HG03175 (cell line): Measurements from ENCODE around the gene IL19.

Source experiments
- ATAC-seq: cut with Tn5 transposase; IDR thresholded peaks from one replicate; pipeline ENCODE4 v1.9.1; 2021; ENCODE audit warnings: mild to moderate bottlenecking, moderate library complexity; ENCODE audit not compliant: unreplicated experiment

IL19 gene

DNA sequence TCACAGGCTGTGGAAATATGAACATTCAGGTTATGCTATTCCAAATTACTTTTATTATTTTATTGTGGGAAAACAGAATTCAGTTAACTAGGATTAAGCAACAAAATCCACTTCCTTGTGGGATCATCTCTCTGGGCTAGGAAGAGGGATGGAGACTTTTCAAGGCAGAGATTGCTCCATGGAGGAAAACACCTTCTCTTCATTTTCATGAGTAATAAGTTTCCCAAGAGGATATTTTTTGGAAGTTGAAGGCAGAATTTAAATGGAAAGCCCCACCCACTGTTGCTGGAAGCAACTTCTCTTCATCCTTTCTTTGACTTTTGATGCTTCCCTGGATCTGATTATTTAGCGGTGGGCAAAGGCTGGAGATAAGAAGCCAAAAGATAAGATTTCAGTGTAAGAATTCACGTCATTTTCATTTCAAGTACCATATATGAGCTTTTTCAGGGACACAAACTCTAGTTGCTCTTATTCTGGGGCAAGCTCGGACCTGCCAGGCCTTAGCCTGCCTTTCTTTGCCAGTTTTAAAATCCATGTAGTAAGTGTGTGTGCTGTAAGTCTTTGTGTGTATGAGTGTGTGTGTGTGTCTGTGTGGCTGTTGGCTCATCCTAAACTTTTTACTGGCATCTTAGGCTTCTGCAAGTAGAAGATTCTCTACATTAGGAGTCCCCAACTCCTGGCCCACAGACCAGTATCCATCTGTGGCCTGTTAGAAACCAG is 114.9 kb downstream of the IL19 start:
- no peak for ATAC-seq

DNA sequence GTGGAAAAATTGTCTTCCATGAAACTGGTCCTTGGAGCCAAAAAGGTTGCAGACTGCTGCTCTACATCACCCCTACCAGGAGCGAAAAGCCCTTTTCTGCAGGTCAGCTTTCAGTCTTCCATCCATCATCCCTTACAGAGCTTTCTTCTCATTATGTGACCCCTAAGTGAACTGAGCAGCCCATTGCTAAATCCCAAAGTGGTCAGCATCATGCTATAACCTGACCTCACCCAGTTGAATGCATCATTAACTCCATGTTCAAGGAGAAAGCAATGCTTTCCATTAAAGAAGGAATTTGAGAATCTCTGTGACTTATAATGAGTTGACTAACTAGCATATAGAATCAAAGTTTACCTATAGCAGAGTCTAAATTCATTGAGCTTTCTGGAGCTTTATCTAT is 116.3 kb downstream of the IL19 start:
- no peak for ATAC-seq

DNA sequence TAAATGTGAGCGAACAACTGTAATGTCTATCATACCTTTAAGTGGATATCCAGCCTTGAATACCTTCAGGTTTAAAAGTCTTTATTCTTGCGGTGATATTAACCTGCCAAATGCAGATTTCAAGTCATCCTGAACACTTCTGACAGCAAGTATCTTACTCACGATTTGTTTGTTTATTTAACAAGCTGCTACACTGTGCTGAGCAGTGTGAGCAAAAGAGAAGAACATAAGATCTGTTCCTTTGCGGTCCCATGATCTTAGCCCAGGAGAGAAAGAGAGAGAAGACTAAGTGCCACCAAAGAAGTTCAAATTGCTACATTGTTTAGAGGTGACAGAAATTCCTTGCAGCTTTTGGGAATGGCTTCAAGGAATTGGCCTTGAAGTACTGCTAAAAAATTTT is 117.1 kb downstream of the IL19 start:
- no peak for ATAC-seq

DNA sequence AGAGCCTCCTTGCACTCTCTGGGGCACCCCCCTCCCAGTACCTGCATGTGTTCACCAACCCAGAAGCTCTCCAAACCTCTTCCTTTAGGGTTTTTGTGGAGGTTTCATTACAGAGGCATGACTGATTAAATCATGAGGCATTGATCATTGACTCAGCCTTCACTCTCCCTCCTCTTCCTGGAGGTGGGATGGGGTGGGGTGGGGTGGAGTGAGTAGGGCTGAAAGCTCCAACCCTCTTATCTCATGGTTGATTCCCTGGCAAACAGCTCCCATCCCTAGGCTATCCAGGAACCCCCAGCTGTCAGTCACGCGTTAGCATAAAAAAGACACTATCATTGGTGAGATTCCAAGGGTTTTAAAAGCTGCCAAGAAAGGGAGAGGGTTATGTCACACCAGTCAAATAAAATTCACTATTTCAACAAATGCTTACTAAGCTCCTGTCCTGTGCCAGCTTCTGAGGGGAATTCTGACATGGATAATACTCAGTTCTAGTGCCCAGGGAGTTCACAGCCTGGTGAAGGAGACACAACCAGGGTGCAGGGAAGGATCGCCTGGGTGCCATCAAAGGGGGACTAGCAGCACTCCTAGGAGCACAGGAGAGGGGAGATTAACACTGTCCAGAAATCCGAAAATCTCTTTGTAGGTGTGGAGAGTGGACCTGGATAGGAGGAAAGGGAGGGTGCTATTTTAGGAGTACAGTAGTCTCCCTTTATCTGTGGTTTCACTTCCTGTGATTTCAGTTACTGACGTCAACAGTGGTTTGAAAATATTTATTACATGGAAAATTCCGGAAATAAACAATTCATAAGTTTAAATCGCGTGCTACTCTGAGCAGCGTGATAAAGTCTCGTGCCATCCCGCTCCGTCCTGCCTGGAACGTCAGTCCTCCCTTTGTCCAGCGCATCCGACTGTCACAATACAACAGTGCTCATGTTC is 119.8 kb downstream of the IL19 start:
- ATAC-seq: no peak

DNA sequence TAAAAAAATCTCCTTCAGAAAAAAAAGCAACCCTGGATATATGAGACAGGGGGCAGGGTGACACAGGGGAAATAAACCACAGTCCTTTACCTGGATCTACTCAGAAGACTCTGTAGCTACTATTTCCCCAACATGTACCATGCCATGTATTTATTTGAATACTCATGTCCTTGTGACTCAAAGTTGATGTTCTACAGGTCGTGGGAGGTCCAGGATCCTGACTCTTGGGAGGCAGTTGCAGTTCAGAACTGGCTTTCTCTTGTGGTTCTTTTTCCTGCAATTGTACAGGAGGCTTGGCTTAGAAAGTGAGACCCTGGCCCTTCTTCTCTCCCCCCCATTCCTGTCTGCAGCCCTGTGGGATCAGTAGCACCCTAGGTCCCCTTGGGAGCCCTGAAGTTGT is 120.8 kb downstream of the IL19 start:
- ATAC-seq: no peak
